Activated naive CD8-positive, alpha-beta T cell treated with anti-CD3 and anti-CD28 coated beads for 36 hours (primary cell): ENCODE measurements around the gene PALLD. TPM values are rescaled to one million over a fixed set of nuclear protein-coding genes. Genes with fewer than 3 reads are reported as not detected.
"Not testable (repeated sequence)": the region's sequence is repeated elsewhere in the genome, so short reads cannot be mapped to it uniquely, and the experiment has no call there.

Experiments
- DNase-seq: peaks from one replicate; pipeline ENCODE4 v3.0.0; 2021
- H3K27ac Mint-ChIP-seq: one replicate; pipeline ENCODE4 v1.8.0; 2022; ENCODE audit warnings: mild to moderate bottlenecking, moderate library complexity, mixed read lengths
- H3K27me3 Mint-ChIP-seq: one replicate; pipeline ENCODE4 v1.8.0; 2022; ENCODE audit warnings: mild to moderate bottlenecking, mixed read lengths
- H3K36me3 Mint-ChIP-seq: one replicate; pipeline ENCODE4 v1.8.0; 2021; ENCODE audit warnings: mild to moderate bottlenecking, mixed read lengths
- H3K4me1 Mint-ChIP-seq: one replicate; pipeline ENCODE4 v1.8.0; 2021; ENCODE audit warnings: mixed read lengths
- H3K4me3 Mint-ChIP-seq: one replicate; pipeline ENCODE4 v1.8.0; 2022; ENCODE audit warnings: mild to moderate bottlenecking, moderate library complexity, mixed read lengths
- H3K9me3 Mint-ChIP-seq: one replicate; pipeline ENCODE4 v1.8.0; 2022; ENCODE audit warnings: mixed read lengths
- total RNA-seq, 2 experiments: library from RNA; stranded (reverse); gene quantifications; one replicate each; pipeline ENCODE4 v1.2.3, GENCODE V29; 2021

Gene PALLD
- total RNA-seq, 2 experiments from 2014 or later, result 0.41 to 0.94 TPM

DNA sequence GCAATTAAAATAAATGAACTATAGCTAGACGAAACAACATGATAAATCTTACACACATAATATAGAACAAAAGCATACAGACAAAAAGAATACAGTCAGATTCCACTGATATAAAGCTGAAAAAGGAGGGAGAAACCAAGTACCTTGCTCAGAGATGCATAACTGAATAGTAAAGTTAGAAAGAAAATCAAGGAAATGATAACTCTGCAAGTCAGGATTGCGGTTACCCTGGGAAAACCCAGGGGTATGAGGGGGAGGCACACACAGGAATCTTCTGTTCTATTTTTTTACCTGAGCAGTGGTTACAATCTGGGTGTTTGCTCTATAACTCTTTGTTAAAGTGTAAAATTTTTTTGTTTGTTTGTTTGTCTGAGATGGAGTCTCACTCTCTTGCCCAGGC lies 304.1 kb downstream of the PALLD start:
- Mint-ChIP-seq H3K4me1 (no peaks in the 10 kb centered on the region), H3K27me3 (peaks cover 6% of the 10 kb centered on the region), H3K27ac (no peak overlapping the region), H3K4me3 (no peak overlapping the region), H3K9me3 (peaks cover 2% of the 10 kb centered on the region), H3K36me3 (no peaks in the 10 kb centered on the region)
- no peak for DNase-seq

DNA sequence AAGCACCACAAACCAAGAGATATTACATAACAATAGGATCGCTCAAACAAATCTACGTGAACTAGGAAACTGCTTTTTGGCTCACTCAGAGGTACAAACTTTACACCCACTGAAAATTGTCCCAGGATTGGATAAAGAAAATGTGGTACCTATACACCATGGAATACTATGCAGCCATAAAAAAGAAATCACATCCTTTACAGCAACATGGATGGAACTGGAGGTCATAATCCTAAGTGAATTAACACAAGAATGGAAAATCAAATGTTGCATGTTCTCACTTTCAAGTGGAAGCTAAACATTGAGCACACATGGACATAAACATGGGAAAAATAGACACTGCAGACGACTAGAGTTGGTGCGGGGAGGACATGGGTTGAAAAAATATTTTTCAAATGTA lies 305.4 kb downstream of the PALLD start:
- no peak for DNase-seq
- H3K27me3 Mint-ChIP-seq, result peaks cover 12% of the 10 kb centered on the region

DNA sequence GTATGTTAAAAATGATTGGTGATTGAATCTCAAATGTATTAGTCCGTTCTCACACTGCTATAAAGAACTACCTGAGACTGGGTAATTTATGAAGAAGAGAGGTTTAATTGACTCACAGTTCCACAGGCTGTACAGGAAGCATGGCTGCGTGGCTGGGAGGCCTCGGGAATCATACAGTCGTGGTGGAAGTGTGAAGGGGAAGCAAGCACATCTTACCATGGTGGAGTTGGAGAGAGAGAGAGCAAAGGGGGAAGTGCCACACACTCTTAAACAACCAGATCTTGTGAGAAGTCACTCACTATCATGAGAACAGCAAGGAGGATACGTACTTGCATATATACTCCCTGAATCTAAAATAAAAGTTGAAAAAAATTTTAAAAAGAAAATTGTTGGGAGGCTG lies 306.2 kb downstream of the PALLD start:
- not testable (repeated sequence) for H3K27ac Mint-ChIP-seq, H3K4me3 Mint-ChIP-seq, H3K9me3 Mint-ChIP-seq, DNase-seq, H3K36me3 Mint-ChIP-seq, H3K4me1 Mint-ChIP-seq
- peaks cover 12% of the 10 kb centered on the region for H3K27me3 Mint-ChIP-seq

More for the DNA sequence above, 305.4 kb downstream of the PALLD start:
- H3K36me3 Mint-ChIP-seq, result no peaks in the 10 kb centered on the region
- H3K9me3 Mint-ChIP-seq, result peaks cover 2% of the 10 kb centered on the region
- peaks cover 2% of the 10 kb centered on the region for H3K4me1 Mint-ChIP-seq
- no peak overlapping the region for H3K4me3 Mint-ChIP-seq
- H3K27ac Mint-ChIP-seq, result no peak overlapping the region

DNA sequence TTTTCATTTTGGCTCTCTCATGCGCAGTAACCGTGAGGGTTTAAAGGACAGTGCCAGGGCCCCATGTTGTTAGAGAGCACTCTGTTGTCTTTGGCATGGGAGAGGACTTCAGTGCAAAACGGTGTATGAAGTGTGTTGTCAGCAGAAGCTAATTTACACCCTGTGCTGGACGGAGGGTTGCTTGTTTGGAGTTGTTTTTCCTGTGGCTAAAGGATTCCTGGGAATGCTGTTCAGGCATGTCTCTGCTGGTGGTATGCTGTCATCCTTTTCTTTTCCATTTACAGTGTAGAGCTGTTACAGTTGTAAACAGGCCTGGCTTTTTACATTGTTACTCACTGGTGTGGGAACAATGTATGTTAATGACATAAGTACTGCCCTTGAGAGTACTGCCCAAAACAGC lies 306.9 kb downstream of the PALLD start:
- Mint-ChIP-seq H3K4me3 (no peak overlapping the region), H3K36me3 (no peaks in the 10 kb centered on the region), H3K27me3 (peaks cover 12% of the 10 kb centered on the region), H3K4me1 (peaks cover 2% of the 10 kb centered on the region), H3K27ac (no peak overlapping the region), H3K9me3 (peaks cover 2% of the 10 kb centered on the region)
- DNase-seq, result no peak

DNA sequence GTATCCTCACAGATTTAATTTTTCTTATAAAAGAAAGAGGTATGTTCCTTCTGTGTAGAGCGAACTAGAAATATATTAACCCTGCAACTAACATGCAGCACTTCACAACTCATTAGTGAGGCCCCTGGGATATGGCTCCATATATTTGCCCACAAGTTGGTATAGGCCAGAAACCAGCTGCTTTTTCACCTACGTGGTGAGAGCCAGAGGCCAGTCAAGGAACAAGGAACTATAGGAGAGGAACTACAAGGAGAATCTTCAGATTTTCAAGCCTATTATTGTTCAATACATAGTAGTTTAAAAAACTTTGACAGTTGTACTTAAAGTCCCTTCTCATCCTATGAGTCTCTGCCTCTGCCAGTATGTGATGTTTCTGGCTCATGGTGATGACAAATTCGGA lies 307.3 kb downstream of the PALLD start:
- Mint-ChIP-seq H3K36me3 (no peaks in the 10 kb centered on the region), H3K9me3 (peaks cover 2% of the 10 kb centered on the region), H3K27ac (no peak overlapping the region), H3K4me1 (peaks cover 2% of the 10 kb centered on the region), H3K27me3 (peaks cover 12% of the 10 kb centered on the region), H3K4me3 (no peak overlapping the region)
- no peak for DNase-seq

DNA sequence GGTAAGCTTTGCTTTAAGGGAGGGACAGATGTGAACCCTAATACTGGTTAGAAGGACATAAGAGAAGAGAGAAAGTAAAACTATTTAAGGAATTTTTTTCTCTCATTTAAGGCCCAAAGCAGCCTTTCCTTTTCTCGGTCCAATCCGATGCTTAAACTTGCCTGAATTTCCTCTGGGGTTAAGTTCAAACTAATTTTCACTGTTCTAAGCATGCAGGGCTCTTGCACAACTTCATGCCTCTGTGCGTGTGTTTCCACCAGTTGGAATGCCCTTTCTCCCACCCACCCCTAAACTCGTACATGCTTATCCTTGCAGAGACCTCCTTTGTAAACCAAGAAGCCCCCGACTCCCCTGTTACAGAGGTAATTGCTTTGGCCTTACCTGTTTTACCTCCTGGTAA lies 308.5 kb downstream of the PALLD start:
- DNase-seq, result no peak
- peaks cover 2% of the 10 kb centered on the region for H3K4me1 Mint-ChIP-seq
- no peak overlapping the region for H3K4me3 Mint-ChIP-seq
- no peaks in the 10 kb centered on the region for H3K36me3 Mint-ChIP-seq
- peaks cover 2% of the 10 kb centered on the region for H3K9me3 Mint-ChIP-seq
- H3K27ac Mint-ChIP-seq, result no peak overlapping the region
- H3K27me3 Mint-ChIP-seq, result peaks cover 17% of the 10 kb centered on the region

DNA sequence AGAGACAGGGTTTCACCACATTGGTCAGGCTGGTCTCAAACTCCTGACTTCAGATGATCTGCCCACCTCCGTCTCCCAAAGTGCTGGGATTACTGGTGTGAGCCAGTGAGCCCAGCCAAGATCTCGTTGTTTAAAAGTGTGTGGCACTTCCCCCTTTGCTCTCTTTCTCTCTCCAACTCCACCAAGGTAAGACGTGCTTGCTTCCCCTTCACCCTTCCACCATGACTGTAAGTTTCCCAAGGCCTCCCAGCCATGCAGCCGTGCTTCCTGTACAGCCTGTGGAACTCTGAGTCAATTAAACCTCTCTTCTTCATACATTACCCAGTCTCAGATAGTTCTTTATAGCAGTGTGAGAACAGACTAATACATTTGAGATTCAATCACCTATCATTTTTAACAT lies 309.4 kb downstream of the PALLD start:
- H3K27me3 Mint-ChIP-seq, result peaks cover 17% of the 10 kb centered on the region
- H3K27ac Mint-ChIP-seq, DNase-seq, H3K9me3 Mint-ChIP-seq, H3K36me3 Mint-ChIP-seq, H3K4me3 Mint-ChIP-seq, H3K4me1 Mint-ChIP-seq: not testable (repeated sequence)

DNA sequence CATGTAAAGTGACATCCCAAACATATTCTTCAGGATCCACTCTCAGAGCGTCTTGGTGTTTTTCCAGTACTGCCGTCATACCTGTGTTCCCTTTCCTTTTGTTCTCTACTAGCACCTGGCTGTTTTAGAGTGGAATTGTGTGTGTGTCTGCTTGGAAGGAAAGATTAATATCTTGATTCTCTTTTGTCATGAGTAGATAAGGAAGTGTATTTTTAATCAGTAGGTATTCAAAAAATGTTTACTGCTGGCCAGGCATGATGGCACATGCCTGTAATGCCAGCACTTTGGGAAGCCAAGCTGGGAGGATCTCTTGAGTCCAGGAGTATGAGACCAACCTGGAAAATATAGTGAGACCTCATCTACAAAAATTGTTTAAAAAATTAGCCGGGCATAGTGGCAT lies 314.4 kb downstream of the PALLD start:
- no peaks in the 10 kb centered on the region for H3K9me3 Mint-ChIP-seq
- peaks cover 2% of the 10 kb centered on the region for H3K4me1 Mint-ChIP-seq
- H3K36me3 Mint-ChIP-seq, result no peaks in the 10 kb centered on the region
- H3K4me3 Mint-ChIP-seq, result no peak overlapping the region
- H3K27ac Mint-ChIP-seq, result no peak overlapping the region
- peaks cover 28% of the 10 kb centered on the region for H3K27me3 Mint-ChIP-seq
- no peak for DNase-seq

DNA sequence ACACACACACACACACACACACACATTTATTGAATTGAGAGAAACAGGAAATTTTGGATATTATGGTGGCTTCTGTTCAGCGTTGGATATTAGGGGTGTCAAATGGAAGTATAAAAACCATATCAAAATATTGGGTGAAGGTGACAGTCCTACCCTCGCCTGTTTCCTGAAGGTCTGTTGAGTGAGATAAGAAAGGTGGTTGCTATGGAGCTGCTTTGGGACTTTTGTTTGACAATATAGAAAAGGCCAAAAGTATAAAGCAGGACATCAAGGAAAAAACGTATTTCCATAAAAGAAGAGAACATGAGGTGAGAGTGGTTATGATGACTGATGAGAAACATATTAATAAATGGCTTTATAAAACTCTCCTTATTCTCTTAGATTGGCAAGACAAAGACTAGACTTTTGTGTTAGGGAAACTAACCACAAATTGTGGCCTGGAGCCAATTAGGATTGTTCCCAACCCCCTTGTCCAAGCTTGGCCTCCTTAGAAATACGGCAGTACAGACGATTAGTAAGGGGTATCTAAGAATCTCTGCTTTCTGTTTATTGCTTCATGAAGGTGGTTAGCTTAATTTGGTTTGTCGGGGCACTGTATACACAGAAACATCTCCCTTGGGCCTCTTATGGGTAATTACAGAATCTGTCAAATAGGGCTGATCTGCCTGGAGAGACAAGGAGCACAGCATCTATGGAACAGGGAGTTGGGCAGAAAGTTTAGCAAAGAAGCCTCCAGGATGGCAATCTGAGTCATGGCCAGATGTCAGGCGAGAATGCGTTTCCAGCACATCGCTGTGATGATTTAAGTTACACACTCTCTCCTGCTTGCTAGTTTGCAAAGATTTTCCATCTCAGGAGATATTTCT lies 315.2 kb downstream of the PALLD start:
- Mint-ChIP-seq H3K9me3 (no peaks in the 10 kb centered on the region), H3K36me3 (no peaks in the 10 kb centered on the region), H3K4me1 (peaks cover 5% of the 10 kb centered on the region), H3K4me3 (no peak overlapping the region), H3K27ac (no peak overlapping the region), H3K27me3 (peaks cover 30% of the 10 kb centered on the region)
- no peak for DNase-seq

DNA sequence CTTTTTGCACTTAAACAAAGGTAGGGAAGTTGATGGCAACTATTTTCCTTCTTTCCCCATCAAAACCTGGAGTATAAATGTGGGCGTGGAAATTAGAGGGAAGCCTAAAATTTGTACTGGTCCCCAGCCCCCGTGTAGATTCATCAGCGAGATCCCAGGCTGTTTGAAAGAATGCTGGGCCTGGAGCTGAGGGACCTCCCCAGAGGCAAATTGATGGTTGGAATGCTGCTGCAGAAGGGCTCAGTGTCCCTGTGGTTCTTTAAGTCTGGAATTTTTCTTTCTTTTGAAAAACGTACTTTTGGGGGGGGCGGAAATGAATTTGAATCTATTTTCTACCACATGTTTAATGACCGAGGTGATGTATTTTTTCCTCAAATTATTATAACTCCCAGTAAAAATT lies 316.0 kb downstream of the PALLD start:
- no peak overlapping the region for H3K27ac Mint-ChIP-seq
- H3K4me3 Mint-ChIP-seq, result no peak overlapping the region
- no peak for DNase-seq
- no peaks in the 10 kb centered on the region for H3K36me3 Mint-ChIP-seq
- peaks cover 38% of the 10 kb centered on the region for H3K27me3 Mint-ChIP-seq
- no peaks in the 10 kb centered on the region for H3K9me3 Mint-ChIP-seq
- peaks cover 7% of the 10 kb centered on the region for H3K4me1 Mint-ChIP-seq

DNA sequence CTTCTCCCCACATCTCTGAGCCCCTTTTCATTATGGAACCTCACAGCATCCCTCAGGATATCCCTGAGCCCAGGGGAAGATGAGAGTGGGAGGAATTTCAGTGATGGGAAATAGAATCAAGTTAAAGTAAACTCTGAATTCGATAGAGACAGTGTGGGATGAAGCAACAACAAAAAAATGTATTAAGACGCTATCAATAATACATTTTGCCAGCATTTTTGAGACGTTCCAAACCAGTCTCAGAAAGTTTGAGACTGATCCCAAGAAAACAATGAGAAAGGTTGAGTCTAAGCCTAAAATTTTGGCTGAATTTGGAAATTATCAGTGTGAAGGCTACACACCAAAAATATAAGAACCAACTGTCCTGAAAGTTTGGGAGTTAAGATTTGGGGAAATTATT lies 317.0 kb downstream of the PALLD start:
- DNase-seq, result no peak
- Mint-ChIP-seq H3K9me3 (no peaks in the 10 kb centered on the region), H3K4me3 (no peak overlapping the region), H3K27ac (no peak overlapping the region), H3K27me3 (peaks cover 47% of the 10 kb centered on the region), H3K36me3 (no peaks in the 10 kb centered on the region), H3K4me1 (peaks cover 7% of the 10 kb centered on the region)

DNA sequence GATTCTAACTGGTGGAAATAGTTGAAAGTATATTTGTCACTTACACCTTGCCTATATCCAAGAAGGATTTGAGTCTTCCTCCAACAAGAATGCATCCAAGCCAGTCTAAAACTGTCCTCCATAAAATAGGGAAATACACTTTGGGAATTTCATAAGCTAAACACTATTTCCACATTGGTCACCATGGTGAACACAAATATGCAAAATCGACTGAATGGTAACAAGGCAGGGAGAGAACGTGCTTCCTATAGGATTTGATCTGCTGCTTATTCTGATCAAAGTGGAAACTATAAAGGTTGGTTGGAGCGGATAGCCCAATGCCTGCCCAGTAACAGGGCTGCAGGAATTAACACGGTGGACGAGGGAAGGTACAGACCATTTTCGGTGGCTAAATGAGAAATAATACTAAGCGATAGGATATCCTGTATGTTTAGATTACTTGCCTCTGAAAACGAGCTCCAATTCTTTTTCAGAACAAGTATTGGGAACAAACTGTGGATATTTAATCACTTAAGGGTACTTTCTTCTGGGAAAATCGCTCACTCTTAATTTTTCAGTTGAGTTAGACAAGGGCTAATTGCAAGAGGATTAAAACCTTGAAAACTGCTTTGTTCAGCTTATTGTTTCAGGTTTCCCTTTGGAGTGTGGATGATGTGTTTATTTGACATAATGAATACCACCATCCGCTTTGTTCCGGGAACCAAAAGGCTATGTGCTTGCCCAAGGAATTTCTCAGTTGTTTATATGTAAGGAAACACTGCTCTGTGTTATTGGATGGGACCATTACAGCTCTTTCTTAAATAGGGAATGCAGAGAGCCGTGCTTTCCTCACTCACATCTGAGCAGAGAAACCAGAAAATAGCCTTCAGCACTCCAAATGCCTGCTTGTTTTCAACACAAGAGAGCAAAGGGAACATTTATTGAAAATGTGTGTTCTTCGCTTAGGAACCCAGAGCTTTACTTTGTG lies 318.8 kb downstream of the PALLD start:
- DNase-seq, result no peak
- H3K27me3 Mint-ChIP-seq, result peaks cover 52% of the 10 kb centered on the region
- no peaks in the 10 kb centered on the region for H3K36me3 Mint-ChIP-seq
- H3K27ac Mint-ChIP-seq, result no peak overlapping the region
- no peak overlapping the region for H3K4me3 Mint-ChIP-seq
- peaks cover 7% of the 10 kb centered on the region for H3K4me1 Mint-ChIP-seq
- no peaks in the 10 kb centered on the region for H3K9me3 Mint-ChIP-seq

DNA sequence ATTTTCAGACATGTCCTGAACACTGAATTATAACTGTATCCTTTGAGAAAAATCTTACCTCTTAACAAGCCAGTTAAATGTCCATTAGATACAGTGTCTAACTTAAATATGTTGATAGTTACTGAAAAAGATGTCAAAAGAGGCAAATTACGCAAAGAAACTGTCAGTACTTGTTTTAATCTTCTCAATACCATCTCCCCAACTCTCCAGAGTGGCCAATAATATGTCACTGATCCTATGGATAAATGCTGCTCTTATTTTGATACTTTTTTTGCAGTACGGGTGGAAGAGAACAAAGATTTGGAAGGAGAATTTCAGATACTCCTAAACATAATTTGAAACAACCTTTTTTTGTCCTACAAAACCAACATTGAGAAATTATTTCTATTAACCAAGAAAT lies 320.5 kb downstream of the PALLD start:
- Mint-ChIP-seq H3K9me3 (no peaks in the 10 kb centered on the region), H3K4me3 (no peak overlapping the region), H3K4me1 (peaks cover 7% of the 10 kb centered on the region), H3K27ac (no peak overlapping the region), H3K27me3 (peaks cover 52% of the 10 kb centered on the region), H3K36me3 (no peaks in the 10 kb centered on the region)
- DNase-seq, result no peak

DNA sequence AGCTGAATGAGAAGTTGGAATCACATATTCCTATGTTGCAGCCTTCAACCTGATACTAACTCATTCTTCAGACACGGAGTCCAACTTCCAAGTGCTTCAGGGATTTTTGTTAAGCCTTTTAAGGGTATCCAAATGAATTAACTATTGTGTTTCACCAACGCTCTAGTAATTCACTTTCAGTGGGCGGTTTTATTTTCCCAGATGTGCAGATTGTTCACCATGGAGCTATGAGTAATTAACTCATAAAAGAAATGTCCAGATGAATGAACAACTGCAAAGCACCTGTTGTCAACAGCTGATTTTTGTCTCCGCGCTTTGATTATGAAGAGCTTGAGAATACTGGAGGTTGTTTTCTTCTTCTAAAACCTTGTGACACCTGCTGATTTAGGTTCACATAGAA lies 325.6 kb downstream of the PALLD start:
- peaks cover 26% of the 10 kb centered on the region for H3K27me3 Mint-ChIP-seq
- H3K36me3 Mint-ChIP-seq, result no peaks in the 10 kb centered on the region
- no peaks in the 10 kb centered on the region for H3K9me3 Mint-ChIP-seq
- H3K4me1 Mint-ChIP-seq, result no peaks in the 10 kb centered on the region
- DNase-seq, result no peak
- H3K4me3 Mint-ChIP-seq, result no peak overlapping the region
- no peak overlapping the region for H3K27ac Mint-ChIP-seq

DNA sequence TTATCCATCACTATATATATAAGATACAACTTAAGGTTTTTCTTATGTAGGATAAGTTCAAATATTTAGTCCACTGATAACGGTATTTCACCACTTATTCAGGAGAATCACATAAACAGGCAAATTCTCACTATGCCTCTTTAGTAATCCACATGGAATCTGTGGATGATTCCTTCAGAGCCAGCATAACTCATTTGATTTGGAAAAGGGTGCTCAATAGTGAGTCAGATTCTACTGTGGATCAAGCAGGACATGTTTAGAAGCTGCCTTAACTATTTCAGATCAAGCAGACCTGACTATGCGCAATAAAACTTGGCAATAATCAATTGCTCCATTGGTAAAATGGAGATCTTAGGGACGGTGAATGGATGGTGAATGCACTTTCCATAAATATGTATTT lies 329.1 kb downstream of the PALLD start:
- no peak overlapping the region for H3K4me3 Mint-ChIP-seq
- no peak for DNase-seq
- H3K27me3 Mint-ChIP-seq, result peaks cover 29% of the 10 kb centered on the region
- H3K27ac Mint-ChIP-seq, result no peak overlapping the region
- H3K9me3 Mint-ChIP-seq, result no peaks in the 10 kb centered on the region
- no peaks in the 10 kb centered on the region for H3K36me3 Mint-ChIP-seq
- no peaks in the 10 kb centered on the region for H3K4me1 Mint-ChIP-seq
